Testis (tissue), 3 donors: Measurements from ENCODE around the gene PDGFC. TPM values are rescaled to one million over a fixed set of nuclear protein-coding genes. Genes with fewer than 3 reads are reported as not detected.

Experiments used
- DNase-seq: peaks from one replicate; pipeline ENCODE4 v3.0.0-alpha.2; 2019
- H3K27ac ChIP-seq, 2 donors: fragments of 200-600 bp; sonication (generic); one replicate each; pipeline ENCODE4 v1.5.1; 2019
- H3K27me3 ChIP-seq: fragments of 200-600 bp; sonication (generic); one replicate; pipeline ENCODE4 v1.5.1; 2019
- H3K36me3 ChIP-seq: fragments of 200-600 bp; sonication (generic); one replicate; pipeline ENCODE4 v1.5.1; 2017; ENCODE audit warnings: low read depth; ENCODE audit errors: missing control alignments
- H3K4me1 ChIP-seq: fragments of 200-600 bp; sonication (generic); one replicate; pipeline ENCODE4 v1.5.1; 2019
- H3K4me3 ChIP-seq, 2 donors: fragments of 200-600 bp; sonication (generic); one replicate each; pipeline ENCODE4 v1.5.1; 2017 to 2019
- H3K9me3 ChIP-seq: fragments of 200-600 bp; sonication (generic); one replicate; pipeline ENCODE4 v1.5.1; 2017
- POLR2A ChIP-seq: fragments of 450-650 bp; IDR thresholded peaks from one replicate; pipeline ENCODE4 v1.6.1; 2017; ENCODE audit warnings: antibody characterized with exemption, mild to moderate bottlenecking, moderate library complexity
- WGBS, 2 donors: methylation state at CpG; one replicate each; pipeline ENCODE4 v1.1.5; 2018; 5-methylcytosine and 5-hydroxymethylcytosine counted together
- intact Hi-C: fragments of 100-400 bp; cut with DNase I; formaldehyde crosslinking; loops from one replicate; pipeline ENCODE4 v1.15.1; 2023; ENCODE audit warnings: low total_unique reads
- polyA plus RNA-seq: library from polyadenylated mRNA; stranded (reverse); fragments of 350-450 nt; fragmentation: Illumina TruSeq; extraction: RNeasy Lipid Tissue Mini Kit (QIAGEN cat#74804); gene quantifications from one replicate; pipeline ENCODE4 v1.2.3, GENCODE V29; 2014; ENCODE audit warnings: low read depth, low replicate concordance; ENCODE audit not compliant: insufficient read depth
- total RNA-seq, 2 donors: library from RNA; depleted of rRNA; stranded (reverse); fragments of >200 nt; gene quantifications; one replicate each; pipeline ENCODE4 v1.2.3, GENCODE V29; 2016
- TF ChIP-seq, protein P1 (sequence below), 3 experiments: fragments of 450-650 bp in 2 of 3; fragments of 200-600 bp in 1 of 3; sonication (generic) in 1 of 3; IDR thresholded peaks; one replicate each; pipeline ENCODE4 v1.5.1; 2016 to 2019; ENCODE audit warnings: antibody characterized with exemption in 3 of 3, mild to moderate bottlenecking in 2 of 3, moderate library complexity in 1 of 3

The PDGFC gene
- total and polyA plus RNA-seq, 3 donors from 2014 or later, result 7.8 to 13.8 (median 9.4) TPM

DNA sequence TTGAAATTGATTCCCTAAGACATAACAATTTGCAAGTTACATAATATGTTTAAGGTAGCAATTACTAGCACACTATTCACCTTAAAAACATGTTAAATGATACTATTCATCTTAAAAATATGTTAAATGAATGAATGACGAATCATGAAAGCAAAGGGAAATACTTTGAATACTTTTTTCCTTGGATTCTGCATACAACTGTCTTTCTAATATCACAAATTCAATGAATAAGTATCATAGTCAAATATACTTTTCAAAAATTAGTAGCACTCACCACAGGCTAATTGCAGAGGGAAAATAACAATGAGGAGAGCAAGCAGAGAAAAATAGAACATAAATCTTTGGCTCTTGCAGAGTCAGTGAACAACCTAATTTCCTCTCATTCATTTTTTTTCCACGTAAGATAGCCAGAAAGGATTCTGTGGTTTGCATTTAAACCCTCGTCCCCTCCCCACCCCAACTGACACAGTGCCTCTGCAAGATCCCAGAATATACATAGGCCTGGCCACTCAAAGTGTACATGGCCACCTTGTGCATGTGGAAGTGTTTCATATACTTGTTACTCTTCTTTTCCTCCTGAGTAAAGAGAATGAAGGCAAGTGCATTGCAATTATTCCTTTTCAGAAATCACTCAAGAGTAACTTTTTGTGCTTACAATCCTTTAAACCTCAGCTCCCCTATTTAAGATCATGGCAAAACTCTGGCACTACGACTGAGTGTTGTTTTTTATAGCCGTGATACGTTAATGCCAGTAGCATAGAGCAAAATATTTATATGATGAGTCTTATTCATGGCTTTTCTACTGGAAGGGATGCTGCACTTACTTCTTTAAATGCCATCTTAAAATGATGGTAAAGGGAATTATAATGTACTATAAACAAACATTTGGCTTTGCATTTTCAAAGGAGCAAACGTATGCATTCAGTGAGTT, 236.4 kb downstream of the PDGFC start:
- no peaks in the 10 kb centered on the region for H3K9me3 ChIP-seq
- H3K27me3 ChIP-seq, result no peaks in the 10 kb centered on the region
- no peak overlapping the region for H3K27ac ChIP-seq
- WGBS, 2 donors, result 71 to 76% methylated on average over 7 of the region's 7 CpGs
- H3K36me3 ChIP-seq, result no peaks in the 10 kb centered on the region
- no peak overlapping the region for H3K4me3 ChIP-seq
- TF ChIP-seq, protein P1, sequence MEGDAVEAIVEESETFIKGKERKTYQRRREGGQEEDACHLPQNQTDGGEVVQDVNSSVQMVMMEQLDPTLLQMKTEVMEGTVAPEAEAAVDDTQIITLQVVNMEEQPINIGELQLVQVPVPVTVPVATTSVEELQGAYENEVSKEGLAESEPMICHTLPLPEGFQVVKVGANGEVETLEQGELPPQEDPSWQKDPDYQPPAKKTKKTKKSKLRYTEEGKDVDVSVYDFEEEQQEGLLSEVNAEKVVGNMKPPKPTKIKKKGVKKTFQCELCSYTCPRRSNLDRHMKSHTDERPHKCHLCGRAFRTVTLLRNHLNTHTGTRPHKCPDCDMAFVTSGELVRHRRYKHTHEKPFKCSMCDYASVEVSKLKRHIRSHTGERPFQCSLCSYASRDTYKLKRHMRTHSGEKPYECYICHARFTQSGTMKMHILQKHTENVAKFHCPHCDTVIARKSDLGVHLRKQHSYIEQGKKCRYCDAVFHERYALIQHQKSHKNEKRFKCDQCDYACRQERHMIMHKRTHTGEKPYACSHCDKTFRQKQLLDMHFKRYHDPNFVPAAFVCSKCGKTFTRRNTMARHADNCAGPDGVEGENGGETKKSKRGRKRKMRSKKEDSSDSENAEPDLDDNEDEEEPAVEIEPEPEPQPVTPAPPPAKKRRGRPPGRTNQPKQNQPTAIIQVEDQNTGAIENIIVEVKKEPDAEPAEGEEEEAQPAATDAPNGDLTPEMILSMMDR (IDR thresholded peaks at IDR 0.05), result no peak
- no peak for TF ChIP-seq POLR2A
- H3K4me1 ChIP-seq, result no peaks in the 10 kb centered on the region
- DNase-seq, result no peak
- intact Hi-C loops, result no loop called here

DNA sequence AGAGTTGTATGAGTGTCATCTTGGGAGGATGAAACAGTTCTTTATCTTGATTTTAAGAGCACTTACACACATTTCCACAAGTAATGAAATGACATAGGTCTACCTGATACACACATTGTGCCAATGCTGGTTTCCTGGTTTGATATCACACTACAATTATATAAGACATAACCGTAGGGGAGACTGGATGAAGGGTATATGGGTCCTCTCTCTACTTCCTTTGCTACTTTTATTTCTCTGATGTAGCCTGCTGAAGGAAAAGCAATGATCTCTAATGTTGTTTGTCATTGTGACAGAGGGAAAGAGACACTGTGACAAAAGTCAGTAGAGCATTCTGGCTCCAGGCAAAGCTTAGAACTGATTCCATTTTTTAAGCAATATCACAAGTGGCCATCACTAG, 238.0 kb downstream of the PDGFC start:
- H3K9me3 ChIP-seq, result no peaks in the 10 kb centered on the region
- no peak overlapping the region for H3K27ac ChIP-seq
- 91 to 95% methylated on average over 1 of the region's 1 CpG for WGBS, 2 donors
- DNase-seq, result no peak
- no peaks in the 10 kb centered on the region for H3K4me1 ChIP-seq
- TF ChIP-seq, protein P1 (IDR thresholded peaks at IDR 0.05), result no peak
- no peak for TF ChIP-seq POLR2A
- H3K4me3 ChIP-seq, result no peak overlapping the region
- intact Hi-C loops, result no loop called here
- H3K36me3 ChIP-seq, result no peaks in the 10 kb centered on the region
- H3K27me3 ChIP-seq, result no peaks in the 10 kb centered on the region

DNA sequence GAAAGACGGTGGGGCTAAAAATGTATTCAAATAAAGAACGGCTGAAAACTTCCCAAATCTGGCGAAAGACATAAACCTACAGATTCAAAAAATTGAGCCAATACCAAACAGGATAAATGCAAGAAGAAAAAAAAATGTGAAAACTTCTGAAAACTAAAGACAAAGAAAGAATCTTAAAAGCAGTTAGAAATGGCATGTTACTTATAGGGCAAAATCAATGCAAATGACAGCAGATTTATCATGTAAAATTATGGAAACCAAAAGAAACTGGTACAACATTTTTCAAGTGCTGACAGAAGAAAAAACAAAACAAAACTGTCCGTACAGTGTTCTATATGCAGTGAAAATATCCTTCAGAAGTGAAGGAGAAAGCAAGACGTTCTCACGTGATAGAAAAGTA, 239.0 kb downstream of the PDGFC start:
- Histone ChIP-seq H3K4me1 (no peaks in the 10 kb centered on the region), H3K9me3 (no peaks in the 10 kb centered on the region), H3K27ac (no peak overlapping the region), H3K36me3 (no peaks in the 10 kb centered on the region), H3K4me3 (no peak overlapping the region), H3K27me3 (no peaks in the 10 kb centered on the region)
- TF ChIP-seq, protein P1 (IDR thresholded peaks at IDR 0.05), result no peak
- TF ChIP-seq POLR2A, result no peak
- intact Hi-C loops, result no loop called here
- DNase-seq, result no peak
- 94 to 96% methylated on average over 6 of the region's 6 CpGs for WGBS, 2 donors

DNA sequence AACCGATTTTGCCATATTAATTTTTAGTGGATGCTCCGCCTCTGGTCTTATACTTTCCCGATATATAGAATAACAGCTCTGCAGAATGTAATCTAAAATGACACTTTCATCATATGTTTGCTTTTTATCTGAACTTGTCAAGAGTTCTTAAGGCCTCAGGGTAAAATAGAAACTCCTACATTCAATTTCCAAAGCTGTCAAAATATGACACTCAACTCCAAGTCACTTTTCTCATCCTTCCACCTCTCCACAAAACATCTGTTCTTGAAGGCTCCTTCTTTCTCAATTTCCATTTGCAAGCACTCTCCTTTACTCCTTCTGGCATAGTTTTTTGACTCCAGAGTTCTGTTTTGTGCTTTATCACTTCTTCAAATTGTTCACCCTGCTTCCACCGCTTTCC, 242.2 kb downstream of the PDGFC start:
- H3K27me3 ChIP-seq, result no peaks in the 10 kb centered on the region
- no peaks in the 10 kb centered on the region for H3K4me1 ChIP-seq
- TF ChIP-seq, protein P1 (IDR thresholded peaks at IDR 0.05), result no peak
- TF ChIP-seq POLR2A, result no peak
- no peak overlapping the region for H3K27ac ChIP-seq
- H3K36me3 ChIP-seq, result no peaks in the 10 kb centered on the region
- intact Hi-C loops, result no loop called here
- H3K4me3 ChIP-seq, result no peak overlapping the region
- no peaks in the 10 kb centered on the region for H3K9me3 ChIP-seq
- WGBS, 2 donors, result 88 to 89% methylated on average over 4 of the region's 4 CpGs
- no peak for DNase-seq

DNA sequence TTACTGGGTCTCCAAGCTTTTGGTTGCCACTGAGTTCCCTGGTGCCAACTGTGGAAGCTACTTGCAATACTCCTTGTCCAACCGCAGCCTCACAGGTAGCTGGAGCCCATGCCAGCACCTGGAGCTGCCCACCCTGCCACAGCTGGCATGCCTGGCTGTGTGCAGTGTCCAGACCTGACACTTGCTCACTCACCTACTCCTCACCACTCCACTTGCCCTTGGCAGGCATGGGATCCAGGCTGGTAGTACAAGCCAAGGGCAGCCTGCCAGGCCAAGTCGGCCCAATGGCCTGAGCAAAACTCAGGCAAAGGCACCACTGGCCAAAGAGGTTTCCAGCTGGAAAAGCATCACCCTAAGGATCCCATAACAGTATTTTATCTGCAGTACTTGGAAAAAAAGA, 246.3 kb downstream of the PDGFC start:
- 73 to 89% methylated on average over 2 of the region's 2 CpGs for WGBS, 2 donors
- DNase-seq, result no peak
- H3K27me3 ChIP-seq, result no peaks in the 10 kb centered on the region
- H3K36me3 ChIP-seq, result no peaks in the 10 kb centered on the region
- TF ChIP-seq, protein P1 (IDR thresholded peaks at IDR 0.05), result no peak
- no peak for TF ChIP-seq POLR2A
- no peak overlapping the region for H3K27ac ChIP-seq
- no peaks in the 10 kb centered on the region for H3K9me3 ChIP-seq
- H3K4me3 ChIP-seq, result no peak overlapping the region
- H3K4me1 ChIP-seq, result no peaks in the 10 kb centered on the region
- intact Hi-C loops, result no loop called here
